ENCODE measurements around the gene ZNF177. TPM values are rescaled to one million over a fixed set of nuclear protein-coding genes. Genes with fewer than 3 reads are reported as not detected.
A peak's percentile ranks its signal among the peaks of the same experiment; 100 is the strongest.

ZNF177 gene
- polyA plus RNA-seq, 1 experiment, result 3.3 TPM

- DNase-seq (ENCODE audit: low read depth, low spot score), result no peak
- ChIA-PET CTCF (no interaction called here), POLR2A (no interaction called here)
- H3K27me3 ChIP-seq (ENCODE audit: control insufficient read depth, insufficient read depth, low read length), result no peaks in the 10 kb centered on the region
- H3K27ac ChIP-seq (ENCODE audit: low read depth, low read length), result no peak overlapping the region
- H3K4me3 ChIP-seq (ENCODE audit: low read depth, low read length), result no peak overlapping the region
- TF ChIP-seq, protein P1, sequence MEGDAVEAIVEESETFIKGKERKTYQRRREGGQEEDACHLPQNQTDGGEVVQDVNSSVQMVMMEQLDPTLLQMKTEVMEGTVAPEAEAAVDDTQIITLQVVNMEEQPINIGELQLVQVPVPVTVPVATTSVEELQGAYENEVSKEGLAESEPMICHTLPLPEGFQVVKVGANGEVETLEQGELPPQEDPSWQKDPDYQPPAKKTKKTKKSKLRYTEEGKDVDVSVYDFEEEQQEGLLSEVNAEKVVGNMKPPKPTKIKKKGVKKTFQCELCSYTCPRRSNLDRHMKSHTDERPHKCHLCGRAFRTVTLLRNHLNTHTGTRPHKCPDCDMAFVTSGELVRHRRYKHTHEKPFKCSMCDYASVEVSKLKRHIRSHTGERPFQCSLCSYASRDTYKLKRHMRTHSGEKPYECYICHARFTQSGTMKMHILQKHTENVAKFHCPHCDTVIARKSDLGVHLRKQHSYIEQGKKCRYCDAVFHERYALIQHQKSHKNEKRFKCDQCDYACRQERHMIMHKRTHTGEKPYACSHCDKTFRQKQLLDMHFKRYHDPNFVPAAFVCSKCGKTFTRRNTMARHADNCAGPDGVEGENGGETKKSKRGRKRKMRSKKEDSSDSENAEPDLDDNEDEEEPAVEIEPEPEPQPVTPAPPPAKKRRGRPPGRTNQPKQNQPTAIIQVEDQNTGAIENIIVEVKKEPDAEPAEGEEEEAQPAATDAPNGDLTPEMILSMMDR (IDR thresholded peaks at IDR 0.05; ENCODE audit: low read depth, low read length), result no peak
- H3K9me3 ChIP-seq (ENCODE audit: control insufficient read depth, insufficient read depth, low read length), result peaks cover 17% of the 10 kb centered on the region
These were observed 8.2 kb downstream of the ZNF177 start for GRCh38 chr19:9370738-9371619.

- no peak for DNase-seq (ENCODE audit: low read depth, low spot score)
- TF ChIP-seq, protein P1 (IDR thresholded peaks at IDR 0.05; ENCODE audit: low read depth, low read length), result no peak
- ChIA-PET POLR2A (no interaction called here), CTCF (no interaction called here)
- H3K27ac ChIP-seq (ENCODE audit: low read depth, low read length), result no peak overlapping the region
- peaks cover 2% of the 10 kb centered on the region for H3K27me3 ChIP-seq (ENCODE audit: control insufficient read depth, insufficient read depth, low read length)
- peaks cover 57% of the 10 kb centered on the region for H3K9me3 ChIP-seq (ENCODE audit: control insufficient read depth, insufficient read depth, low read length)
- H3K4me3 ChIP-seq (ENCODE audit: low read depth, low read length), result no peak overlapping the region
These were observed 18.6 kb downstream of the ZNF177 start for GRCh38 chr19:9381361-9381785.

- DNase-seq (ENCODE audit: low read depth, low spot score), result peak; percentile 55
- Histone ChIP-seq H3K27me3 (ENCODE audit: control insufficient read depth, insufficient read depth, low read length) (no peaks in the 10 kb centered on the region), H3K27ac (ENCODE audit: low read depth, low read length) (peak overlapping the region; percentile 61), H3K9me3 (ENCODE audit: control insufficient read depth, insufficient read depth, low read length) (peaks cover 50% of the 10 kb centered on the region), H3K4me3 (ENCODE audit: low read depth, low read length) (peak overlapping the region; percentile 89)
- TF ChIP-seq, protein P1 (IDR thresholded peaks at IDR 0.05; ENCODE audit: low read depth, low read length), result no peak
- ChIA-PET CTCF (no interaction called here), POLR2A (interaction anchor here (0.7 kb wide), 1 partner anchor 28 kb away, joined by 4 read pairs; the partner anchor contains the start of gene ZNF266)
These were observed 44.1 kb downstream of the ZNF177 start for GRCh38 chr19:9406798-9407352.

DNA sequence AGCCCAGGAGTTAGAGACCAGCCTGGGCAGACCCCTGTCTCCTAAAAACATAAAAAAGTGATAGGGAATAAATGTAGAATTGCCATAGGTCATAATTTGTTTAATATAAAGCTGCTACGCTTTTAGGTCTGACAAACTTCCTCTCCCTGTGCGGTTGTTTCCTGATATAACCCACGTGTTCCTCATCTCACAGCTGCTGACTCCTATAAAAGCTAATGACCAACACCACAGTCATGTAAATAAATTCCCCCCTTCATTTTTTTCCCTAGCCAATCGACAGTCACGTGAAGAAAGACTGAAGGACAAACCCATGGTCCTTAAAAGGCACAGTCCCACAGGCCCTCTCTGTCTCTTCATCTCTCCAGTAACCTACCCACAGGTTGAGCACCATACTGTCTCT, 45.0 kb downstream of the ZNF177 start:
- ChIA-PET CTCF (no interaction called here), POLR2A (no interaction called here)
- peaks cover 54% of the 10 kb centered on the region for H3K9me3 ChIP-seq (ENCODE audit: control insufficient read depth, insufficient read depth, low read length)
- no peak overlapping the region for H3K4me3 ChIP-seq (ENCODE audit: low read depth, low read length)
- no peak overlapping the region for H3K27ac ChIP-seq (ENCODE audit: low read depth, low read length)
- TF ChIP-seq, protein P1 (IDR thresholded peaks at IDR 0.05; ENCODE audit: low read depth, low read length), result no peak
- no peaks in the 10 kb centered on the region for H3K27me3 ChIP-seq (ENCODE audit: control insufficient read depth, insufficient read depth, low read length)
- no peak for DNase-seq (ENCODE audit: low read depth, low spot score)
